Hematopoietic multipotent progenitor cell treated with erythropoietin and hydrocortisone succinate and interleukin-3 and kit ligand, for 17 days (in vitro differentiated cells): ENCODE measurements around the gene DLG2.

ENCODE experiments used
- DNase-seq: peaks from one replicate; pipeline ENCODE4 v3.0.0-alpha.2; 2015; ENCODE audit warnings: low spot score

The DLG2 gene

DNA sequence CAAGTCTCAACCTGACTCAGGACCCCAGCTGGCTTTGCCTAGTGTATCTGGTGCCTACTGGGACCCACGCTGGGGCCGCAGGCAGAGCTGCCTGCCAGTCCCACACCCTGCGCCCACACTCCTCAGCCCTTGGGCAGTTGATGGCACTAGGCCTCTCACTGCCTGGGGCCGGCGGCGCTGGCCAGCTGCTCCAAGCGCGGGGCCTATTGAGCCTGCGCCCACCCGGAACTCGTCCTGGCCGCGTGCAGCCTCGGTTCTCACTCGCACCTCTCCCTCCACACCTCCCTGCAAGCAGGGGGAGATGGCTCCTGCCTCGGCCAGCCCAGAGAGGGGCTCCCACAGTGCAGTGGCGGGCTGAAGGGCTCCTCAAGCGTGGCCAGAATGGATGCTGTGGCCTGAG lies 1432.4 kb downstream of the DLG2 start:
- DNase-seq = no peak

DNA sequence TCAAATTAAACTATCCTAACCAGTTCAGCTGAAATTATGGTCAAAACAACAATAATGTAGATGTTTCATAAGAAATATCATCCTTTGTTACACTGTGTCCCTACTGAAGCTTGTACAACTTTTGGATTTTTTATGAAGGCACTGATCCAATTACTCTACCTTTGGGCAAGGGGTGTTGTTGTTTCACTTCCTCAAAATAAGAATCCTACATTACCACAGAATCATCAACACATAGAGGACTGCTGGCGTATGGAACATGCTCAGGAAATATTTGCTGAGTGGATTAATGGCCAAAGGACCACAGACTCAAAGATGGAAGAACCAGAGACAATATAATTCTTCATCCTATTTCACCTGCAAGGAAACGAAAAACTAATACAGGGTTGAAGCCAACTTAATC lies 1433.4 kb downstream of the DLG2 start:
- DNase-seq = no peak

DNA sequence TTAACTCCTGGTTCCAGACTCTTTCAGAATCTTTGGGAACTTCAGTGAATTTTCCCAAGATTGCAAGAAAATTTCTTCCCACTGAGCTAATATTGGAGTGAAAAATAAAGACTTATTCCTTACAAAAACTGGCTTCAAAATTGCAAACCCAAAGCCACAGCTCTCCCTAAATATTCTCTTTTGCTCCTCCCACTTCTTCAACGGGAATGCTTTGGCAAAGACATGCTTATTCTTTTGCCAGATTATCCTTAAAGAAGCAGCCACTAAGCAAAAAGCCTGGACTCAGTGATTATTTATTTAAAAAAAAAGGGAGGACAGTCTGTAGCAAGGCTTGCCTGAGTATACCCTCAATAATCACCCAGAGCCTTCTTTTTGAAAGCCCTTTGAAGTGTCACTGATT lies 1438.6 kb downstream of the DLG2 start:
- DNase-seq = no peak

DNA sequence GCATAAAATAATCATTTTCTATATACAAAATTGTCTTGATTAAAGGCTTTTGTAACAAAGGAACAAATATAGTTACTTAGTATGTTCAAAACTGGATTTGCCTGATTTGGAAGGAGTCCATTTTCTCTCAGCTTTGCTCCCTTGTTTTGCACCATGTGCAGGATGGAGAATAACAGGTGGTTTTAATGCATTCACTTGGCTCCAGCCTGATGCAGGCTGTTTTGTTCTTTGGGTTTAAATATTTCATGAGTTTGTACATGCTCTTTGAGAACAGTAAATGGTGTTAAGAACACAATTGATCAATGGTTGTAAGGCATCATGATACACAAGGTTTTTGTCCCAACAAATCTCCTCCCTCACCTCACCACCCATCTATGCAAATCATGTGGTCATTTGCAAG lies 1454.1 kb downstream of the DLG2 start:
- no peak for DNase-seq

DNA sequence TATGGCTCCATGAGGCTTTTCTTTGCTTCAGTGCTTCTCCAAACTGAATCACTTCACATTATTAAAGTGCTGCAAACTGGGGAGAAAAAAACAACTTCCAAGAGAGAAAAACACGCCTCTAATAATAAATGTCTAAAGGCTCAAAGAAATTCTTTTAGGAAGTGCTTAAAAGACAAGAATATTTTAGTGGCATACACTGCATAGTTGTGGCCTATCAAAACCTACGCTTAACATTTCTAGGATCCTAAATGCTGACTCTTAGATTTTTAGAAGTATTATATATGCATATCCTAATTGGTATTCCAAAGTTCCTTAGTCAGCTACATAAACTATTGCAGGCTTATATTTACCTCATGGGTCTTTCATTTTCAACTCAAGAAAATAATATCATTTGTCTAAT lies 1462.0 kb downstream of the DLG2 start:
- no peak for DNase-seq

DNA sequence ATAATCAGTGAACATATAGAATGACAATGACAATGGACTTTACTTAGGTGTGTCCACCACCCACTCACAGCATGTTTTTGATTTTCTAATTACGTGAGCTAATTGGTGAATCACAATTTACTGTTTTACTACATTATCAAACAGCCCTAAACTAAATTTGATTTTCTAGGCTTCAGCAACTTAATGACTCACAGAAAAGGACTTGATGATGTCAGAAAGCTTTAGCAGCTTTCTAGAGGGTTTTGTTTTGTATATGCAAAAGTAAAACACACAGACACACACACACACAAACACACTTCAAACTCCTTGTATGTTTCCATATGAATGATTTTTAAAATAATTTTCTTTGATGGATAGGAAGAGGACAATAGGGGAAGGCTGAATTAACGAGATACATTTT lies 1462.4 kb downstream of the DLG2 start:
- DNase-seq = no peak

DNA sequence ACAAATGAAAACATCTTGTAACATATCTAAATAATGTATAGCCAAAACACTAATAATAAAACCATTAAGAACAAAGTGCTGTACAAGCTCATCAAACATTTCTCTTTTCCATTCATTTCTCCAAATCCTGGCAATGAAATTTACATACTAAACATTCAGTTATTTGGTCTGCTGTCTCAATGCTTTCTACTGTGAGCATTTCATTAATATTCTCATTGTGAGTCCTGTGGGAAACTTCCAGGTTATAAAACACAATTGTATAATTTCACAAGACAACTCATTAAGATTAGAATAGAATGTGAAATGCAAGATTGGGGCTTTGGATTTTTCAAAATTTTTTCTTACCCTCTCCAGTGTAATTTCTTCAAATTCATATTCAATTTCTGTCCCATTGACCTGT lies 1464.0 kb downstream of the DLG2 start:
- no peak for DNase-seq

DNA sequence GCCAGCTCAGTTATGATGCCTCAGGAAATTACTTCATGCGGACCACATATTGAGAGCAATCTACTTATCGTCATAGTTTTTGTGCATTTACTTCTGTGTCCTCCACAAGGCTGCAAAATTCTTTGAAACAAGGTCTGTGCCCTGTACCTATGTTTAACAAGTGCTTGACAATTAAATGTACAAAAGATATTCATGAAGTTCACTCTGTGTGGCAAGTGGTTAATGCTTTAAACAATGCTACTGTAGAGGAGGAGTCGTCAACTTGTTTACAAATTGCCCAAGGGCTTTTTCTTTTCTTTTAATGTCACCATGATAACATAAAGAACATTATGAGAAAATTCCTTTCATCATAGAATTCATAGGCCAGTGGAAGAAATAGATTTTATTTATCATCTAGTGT lies 1469.5 kb downstream of the DLG2 start:
- no peak for DNase-seq

DNA sequence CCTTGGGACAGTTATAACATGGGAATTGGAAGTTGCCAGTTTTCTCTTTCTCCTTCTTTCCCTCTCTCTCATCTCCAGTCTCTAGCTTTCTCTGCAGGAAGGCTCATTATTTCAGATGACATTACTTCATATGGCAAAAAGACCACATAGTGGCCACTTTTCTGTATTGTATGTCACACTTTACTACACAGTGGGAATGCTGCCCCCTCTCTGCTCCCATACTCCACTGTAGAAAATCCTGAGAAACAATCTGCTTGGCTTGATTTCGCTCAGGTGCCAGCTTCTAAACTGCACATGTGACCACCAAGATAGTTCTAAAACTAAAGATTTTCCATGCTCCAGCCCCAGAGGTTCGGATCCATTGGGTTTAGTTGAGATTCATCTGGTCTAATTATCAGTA lies 1480.3 kb downstream of the DLG2 start:
- no peak for DNase-seq

DNA sequence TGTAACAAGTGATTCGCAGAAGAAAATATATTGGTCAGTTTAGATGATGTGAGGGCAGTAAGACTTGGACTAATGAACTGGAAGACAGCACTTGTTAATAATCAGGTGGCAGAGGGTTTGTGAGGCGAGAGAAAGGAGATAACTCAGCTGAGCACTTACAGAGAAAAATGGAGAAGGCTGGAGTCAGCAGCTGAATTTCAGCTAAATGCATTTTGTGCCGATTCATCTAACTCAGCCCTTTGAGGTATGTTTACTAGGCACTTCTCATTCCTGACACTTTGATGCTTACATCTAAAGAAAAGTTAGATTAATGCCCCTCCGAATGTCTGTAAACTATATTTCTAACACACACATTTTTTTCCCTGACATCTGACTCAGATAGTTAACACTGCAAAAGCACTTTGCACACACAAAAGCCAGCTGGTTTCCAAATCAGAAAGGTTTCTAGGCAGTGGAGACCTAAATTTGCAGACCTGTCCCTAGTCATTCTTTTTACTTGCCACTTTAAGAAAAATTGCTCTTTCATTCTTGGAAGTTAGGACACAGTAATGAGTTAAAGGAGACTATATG lies 1481.4 kb downstream of the DLG2 start:
- no peak for DNase-seq

DNA sequence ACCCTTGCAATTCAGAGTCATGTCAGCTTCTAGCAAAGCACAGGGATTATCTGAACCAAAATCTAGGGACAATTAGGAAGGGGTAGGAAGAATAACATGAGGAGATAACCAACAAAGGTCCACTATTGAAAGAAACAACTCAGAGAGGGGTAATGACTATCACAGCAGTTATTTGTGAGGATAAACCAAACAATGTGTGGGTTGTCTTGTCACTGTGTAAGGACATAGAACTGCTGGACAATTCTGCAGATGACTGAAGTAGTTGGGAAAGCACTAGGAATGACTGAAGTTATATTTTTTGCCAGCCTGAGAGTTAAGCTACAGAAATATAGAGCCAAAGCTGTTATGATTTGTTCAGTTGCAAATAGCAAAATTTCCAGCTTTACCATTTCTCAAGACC lies 1482.6 kb downstream of the DLG2 start:
- DNase-seq = no peak

DNA sequence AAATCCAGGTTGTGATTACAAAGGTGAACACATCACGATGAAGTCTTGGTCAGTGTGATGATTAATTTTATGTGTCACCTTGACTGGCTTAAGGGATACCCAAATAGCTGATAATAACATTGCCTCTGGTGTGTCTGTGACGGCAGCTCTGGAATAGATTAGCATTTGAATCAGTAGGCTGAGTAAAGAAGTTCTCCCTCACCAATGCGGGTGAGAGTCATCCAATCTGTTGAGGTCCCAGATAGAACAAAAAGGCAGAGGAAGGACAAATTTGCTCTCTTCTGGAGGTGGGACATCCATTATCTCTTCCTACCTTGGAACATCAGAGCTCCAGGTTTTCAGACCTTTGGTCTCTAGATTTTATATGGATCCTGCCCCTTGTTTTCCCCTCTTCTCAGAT lies 1484.7 kb downstream of the DLG2 start:
- DNase-seq = no peak

DNA sequence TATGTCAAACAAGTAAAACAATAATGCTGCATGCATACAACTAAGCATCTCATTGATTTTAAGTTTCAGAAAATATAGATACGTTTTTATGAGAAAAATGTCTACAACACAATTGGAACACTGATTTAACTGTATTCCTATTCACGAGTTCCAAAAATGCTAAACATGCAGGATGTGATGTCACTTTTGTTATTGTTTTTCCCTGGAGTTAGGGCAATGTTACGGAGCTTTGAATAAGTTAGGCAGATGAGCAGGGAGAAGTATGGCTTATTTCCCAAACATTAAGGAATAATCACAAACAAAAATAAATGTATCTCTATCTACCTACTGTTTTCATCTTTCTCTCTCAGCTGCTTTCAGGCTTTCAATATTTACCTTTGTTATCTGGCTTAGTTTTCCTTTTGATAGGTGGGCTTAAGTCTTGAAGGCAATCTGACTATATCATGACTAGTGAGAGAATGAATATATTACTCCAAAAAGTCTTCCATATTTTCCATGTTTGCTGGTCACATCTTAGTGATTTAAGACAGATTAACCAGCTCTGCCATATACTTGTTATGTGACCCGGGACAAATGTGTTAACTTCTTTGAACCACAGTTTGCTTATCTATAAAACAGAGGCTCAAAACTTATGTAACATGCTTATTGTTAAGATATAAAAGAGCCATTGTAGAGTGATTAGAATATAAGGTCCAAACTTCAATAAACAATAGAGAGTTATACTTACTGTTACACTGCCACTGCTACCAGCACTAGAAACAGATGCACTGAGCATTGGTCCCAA lies 1486.6 kb downstream of the DLG2 start:
- DNase-seq = no peak

DNA sequence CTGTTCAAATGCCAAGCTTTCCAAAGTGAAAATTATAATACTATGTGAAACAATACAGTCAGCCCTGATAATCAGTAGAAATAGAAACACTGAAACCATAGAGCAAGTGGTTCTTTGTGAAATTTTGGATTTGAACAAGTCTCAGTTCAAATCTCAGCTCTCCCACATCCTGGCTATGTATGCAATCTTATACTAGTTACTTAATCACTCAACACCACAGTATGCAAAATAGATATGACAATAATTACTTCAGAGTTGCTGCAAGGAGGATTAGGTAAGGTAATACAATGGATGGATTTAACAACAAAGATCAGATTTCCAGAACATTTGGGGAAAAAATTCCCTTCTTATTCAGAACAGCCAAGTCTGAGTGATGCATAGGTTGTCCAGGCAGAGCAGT lies 1489.2 kb downstream of the DLG2 start:
- DNase-seq = no peak

DNA sequence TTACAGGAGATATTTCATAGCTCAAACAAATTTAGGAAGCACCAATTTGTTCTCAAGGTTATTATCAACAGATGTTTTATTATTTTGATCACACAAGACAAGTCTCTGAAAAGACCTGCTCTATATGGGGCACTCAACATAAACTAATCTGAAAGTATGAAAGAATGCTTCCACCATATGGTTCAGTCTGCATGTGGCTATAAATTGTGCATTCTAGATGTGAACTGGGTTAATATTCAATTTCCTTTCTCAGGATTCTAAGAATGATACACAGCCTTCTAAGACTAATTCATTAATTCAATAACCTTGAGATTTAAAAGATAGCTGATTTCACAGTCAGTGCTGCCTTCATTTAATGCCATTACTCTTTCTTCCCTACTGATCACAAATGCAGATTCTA lies 1489.6 kb downstream of the DLG2 start:
- DNase-seq = no peak

DNA sequence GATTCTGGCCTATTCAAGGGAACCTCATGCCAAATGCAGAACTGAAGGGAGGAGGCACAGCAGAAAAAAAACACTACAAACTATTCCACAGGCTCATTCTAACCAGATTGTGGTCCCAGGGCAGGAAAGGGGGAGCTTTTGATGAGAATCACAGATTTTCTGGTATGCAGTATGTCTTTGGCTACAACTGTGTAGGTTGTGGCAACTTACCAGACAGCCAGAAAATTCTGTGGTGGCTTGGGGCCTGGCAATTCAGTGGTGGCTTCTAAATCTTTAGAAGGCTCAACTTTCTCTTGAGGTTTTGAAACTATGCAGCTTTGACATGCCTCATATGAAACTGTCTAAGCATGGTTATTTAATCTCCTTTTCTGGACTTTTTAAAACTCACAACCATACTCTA lies 1490.2 kb downstream of the DLG2 start:
- DNase-seq = no peak

DNA sequence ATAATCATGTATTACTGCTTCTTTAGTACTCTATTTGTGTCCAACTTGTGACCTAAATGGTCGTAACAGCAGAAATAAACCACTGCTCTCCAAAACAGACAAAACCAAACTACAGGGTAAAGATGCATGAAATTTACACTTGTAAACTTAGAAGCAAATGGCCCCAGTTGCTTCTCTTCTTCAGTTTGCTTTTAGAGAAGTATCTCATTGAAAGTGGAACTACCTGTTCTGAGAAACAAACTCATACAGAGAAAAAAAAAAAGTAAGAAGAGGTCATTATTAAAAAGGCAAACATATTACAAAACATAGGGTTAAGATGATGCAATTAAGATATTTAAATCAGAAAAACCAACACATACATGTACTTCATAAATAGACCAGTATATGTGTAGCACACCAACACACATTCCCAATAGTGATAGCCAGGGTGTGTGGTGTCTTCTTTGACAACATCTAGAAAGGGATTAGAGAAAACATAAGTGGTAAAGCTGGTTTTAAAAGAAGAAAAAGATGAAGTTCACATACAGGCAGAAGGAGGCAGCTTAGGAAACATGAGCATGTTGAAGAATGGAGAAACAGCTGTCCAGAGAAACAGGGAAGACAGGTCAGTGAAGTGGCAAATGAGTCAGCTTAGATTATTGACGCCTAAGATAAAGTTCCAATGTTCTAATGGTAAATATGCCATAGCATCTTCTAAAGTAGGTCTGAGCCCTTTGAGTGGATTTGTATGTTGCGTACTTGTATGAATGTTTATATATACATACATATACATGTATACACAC lies 1496.3 kb downstream of the DLG2 start:
- DNase-seq = no peak

DNA sequence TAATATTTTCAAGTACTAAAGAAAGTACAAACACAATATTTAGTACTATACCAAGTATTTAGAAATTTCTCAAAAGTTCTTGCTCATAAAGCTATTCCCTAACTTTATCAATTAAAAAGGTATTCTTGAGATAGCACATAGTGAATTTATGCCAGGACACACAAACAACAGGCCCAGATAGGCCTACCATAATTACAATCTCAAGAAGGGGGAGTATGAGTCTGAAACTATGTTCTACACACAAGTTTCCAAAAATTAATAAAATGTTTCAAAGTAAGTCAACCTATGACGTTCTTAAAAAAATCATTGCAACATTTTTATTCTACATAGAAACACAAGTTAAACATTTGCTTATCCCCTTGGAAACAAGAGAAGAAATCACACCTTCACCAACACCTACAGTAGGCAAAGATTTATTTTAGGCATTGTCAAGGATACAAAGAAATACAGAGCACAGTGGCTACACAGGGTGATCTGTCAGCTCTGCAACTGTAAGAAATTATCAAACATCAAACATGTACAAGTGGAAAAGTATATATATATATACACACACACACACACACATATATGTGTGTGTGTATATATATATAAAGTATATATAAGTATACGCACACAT lies 1497.1 kb downstream of the DLG2 start:
- no peak for DNase-seq

DNA sequence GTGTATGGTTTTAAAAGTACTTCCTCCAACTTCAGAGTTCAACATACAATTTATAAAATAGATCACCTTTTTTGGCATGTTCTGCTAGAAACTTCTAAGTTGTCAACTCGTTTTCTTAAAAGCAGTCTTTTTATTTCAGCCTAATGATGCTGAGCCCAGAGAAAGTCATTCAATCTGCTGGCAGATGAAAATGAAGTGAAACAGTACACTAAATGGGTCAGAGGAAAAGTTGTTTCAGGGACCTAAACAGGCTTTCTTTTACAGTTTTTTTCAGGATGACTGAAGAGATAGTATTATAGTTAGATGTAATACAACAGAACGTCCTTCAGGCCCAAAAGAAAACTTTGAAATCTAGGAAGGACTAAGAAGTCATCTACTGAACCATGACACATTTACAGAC lies 1498.3 kb downstream of the DLG2 start:
- DNase-seq = no peak

DNA sequence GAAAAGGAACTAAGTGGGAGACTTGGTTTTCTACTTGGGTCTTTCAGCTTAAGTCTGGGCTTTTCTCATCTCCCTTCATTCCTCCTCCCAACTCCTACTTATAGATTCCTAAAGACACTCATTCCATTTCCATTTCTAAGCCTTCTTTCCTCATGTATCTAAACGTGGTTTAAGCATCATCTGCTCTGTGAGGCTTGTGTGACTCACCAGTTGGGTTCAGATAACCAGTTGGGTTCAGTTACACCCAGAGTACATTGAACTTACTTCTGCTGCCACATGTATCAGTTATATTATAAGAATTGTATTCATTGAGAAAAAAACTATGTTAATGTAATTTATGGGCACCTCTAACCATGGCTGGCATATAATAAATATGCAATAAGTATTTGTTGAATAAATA lies 1509.8 kb downstream of the DLG2 start:
- DNase-seq = no peak

DNA sequence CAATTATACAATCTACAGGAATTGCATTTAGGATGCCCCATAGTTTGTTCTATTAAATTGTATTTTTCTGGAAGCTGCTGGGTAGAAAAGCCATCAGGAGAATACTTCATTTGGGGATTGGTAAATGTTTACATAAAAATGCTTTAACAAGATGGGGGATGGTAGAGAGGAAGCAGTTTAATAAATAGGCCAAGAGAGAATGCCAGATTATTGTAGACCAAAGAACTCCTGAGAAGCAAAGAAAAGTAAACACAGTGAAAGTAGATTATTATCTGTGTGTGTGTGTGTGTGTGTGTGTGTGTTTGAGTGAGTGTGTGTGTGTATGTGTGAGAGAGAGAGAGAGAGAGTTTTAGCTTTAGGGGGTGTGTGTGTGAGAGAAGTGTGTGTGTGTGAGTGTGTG lies 1520.6 kb downstream of the DLG2 start:
- no peak for DNase-seq

DNA sequence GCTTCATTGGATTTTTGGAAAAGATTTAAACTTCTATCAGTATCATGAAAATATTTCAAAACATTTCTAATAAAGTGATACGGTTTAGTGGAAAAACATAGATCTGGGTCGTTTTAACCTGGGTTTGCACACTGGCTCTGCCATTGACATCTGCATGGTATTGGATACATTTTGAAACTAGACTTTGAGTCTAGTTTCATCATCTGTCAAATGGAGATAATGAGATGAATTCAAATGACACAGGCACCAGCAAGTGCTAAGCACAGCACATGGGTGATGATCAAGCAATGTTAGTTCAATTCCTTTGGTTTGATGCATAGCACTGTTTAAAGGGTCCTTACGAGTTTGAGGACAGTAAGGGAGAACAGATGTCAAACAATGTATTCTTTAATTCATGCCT lies 1522.0 kb downstream of the DLG2 start:
- no peak for DNase-seq

DNA sequence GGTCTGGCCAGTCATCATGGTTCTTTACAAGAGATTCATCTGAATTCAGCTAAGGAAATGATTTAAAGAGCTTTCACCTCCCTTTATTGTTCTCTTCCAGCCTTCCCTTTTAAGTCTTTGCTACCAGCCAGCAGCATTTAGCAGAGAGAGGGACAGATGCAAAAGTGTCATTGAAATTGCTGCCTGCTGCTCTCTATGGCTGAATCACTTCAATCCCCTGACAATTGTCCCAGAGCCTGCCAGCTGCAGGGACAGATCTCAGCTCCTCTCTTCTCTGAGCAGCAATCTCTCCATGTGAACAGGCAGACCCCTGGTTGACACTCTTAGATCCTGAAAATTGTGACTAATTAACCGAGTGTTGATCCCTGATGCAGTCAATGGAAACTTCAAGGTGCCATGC lies 1524.0 kb downstream of the DLG2 start:
- DNase-seq = no peak
